Measurements from ENCODE around the gene NEDD4L.

The NEDD4L gene

DNA sequence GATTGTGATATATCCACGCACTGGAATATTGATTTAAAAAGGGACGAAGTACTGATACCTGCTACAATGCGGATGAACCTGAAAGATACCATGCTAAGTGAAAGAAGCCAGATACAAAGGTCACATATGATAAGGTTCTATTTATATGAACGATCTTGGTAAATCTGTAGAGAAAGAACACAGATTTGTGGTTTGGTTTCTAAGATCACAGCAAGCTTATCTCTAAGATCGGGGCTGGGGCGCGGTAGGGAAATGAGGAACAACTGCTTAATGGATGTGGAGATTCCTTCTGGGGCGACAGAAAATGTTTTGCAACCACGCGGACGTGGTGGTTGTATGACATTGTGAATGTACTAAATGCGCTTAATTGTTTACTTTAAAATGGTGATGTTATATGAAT, 60.1 kb downstream of the NEDD4L start:
- H3K4me1 Mint-ChIP-seq (ENCODE audit: low read depth) = no peaks in the 10 kb centered on the region
- H3K27me3 Mint-ChIP-seq = peaks cover 12% of the 10 kb centered on the region
- H3K9me3 Mint-ChIP-seq = no peaks in the 10 kb centered on the region
- H3K36me3 Mint-ChIP-seq (ENCODE audit: low read depth) = no peaks in the 10 kb centered on the region
- no peak overlapping the region for H3K4me3 Mint-ChIP-seq
- no peak overlapping the region for H3K27ac Mint-ChIP-seq

DNA sequence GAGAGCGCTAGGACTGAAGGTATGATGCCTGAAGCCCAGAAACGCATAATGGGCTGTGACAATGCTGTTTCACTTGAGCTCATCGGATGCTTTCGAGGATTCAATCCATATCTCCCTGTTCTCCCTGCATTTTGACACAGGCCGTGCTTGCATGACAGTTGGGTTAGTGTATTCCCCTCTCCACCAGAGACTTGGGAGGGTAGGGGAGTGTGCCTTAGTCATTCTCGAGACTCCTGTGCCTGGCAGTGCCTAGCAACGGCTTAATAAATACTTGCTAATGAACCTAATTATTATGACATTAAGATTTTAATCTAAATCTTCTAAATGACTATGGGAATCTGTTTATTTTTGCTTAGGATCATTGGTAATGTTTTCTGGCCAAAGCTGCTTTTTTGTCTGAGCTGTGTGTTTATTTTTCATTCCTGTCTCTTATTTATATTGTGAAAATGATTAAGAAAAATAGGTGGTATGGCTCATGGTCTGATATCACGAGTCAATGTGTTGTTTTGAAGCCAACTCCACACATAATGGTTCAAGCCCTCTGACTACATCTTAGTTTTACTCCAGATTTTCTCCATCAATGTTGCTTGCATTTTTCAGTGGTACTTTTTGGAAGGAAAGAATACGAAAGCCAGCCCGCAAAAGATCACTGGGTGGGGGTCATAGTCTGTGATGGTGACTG, 61.3 kb downstream of the NEDD4L start:
- Mint-ChIP-seq H3K27me3 (peaks cover 12% of the 10 kb centered on the region), H3K9me3 (no peaks in the 10 kb centered on the region), H3K27ac (no peak overlapping the region), H3K36me3 (ENCODE audit: low read depth) (no peaks in the 10 kb centered on the region), H3K4me1 (ENCODE audit: low read depth) (no peaks in the 10 kb centered on the region), H3K4me3 (no peak overlapping the region)

DNA sequence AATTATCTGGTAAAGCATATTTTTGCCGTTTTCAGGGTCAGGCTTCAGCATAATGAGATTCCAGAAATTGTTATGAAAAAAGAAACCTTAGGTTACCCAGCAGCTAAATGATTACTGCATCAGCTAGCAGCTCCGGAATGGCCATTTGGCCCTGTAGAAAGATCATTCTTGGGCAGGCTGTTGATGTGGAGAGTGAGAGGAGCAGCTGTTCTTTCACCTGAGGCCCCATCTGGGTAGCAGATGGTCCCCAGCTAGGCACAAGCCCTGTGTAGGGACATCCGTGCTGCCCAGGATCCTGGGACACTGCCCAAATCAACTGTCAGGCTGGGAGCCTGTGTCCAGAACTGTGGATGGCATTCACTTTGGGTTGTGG, 61.8 kb downstream of the NEDD4L start:
- H3K27ac Mint-ChIP-seq = no peak overlapping the region

DNA sequence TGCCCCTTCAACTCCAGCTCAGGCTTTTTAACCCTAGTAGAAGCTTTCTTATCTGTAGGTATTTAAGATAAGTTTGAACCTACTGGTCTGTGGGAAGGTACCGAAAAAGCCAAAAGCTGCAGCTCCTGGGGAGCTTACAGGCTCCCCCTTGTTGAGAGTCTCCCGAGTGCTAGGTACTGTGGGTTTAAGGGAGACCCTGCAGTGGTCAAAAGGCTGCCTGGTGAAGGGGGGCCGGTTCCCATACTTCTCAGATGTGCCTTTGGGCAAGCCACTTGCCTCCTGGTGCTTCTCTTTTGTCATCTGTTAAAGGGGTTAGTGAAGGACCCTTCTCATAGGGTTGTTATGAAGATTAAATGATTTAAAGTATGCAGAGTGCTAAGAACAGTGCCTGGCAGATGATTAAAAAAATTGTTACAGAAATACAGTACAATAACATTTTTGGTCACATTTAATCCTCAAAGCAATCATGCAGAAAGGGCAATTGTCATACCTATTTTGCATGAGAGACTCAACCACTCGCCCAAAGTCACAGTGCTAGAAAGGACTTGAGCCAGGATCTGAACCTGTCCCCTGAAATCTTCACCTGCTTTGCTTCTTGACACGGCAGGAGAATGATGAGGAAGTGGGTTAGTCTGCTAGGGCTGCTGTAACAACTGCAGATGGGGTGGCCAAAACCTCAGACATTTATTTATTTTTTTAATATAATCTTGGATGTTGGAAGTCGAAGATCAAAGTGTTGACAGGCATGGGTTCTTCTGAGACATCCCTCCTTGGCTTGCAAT, 62.5 kb downstream of the NEDD4L start:
- Mint-ChIP-seq H3K4me1 (ENCODE audit: low read depth) (no peaks in the 10 kb centered on the region), H3K4me3 (no peak overlapping the region), H3K9me3 (no peaks in the 10 kb centered on the region), H3K36me3 (ENCODE audit: low read depth) (no peaks in the 10 kb centered on the region), H3K27me3 (peaks cover 12% of the 10 kb centered on the region), H3K27ac (no peak overlapping the region)

More for the DNA sequence above, 61.8 kb downstream of the NEDD4L start:
- H3K9me3 Mint-ChIP-seq = no peaks in the 10 kb centered on the region
- peaks cover 12% of the 10 kb centered on the region for H3K27me3 Mint-ChIP-seq
- no peak overlapping the region for H3K4me3 Mint-ChIP-seq
- H3K4me1 Mint-ChIP-seq (ENCODE audit: low read depth) = no peaks in the 10 kb centered on the region
- no peaks in the 10 kb centered on the region for H3K36me3 Mint-ChIP-seq (ENCODE audit: low read depth)

DNA sequence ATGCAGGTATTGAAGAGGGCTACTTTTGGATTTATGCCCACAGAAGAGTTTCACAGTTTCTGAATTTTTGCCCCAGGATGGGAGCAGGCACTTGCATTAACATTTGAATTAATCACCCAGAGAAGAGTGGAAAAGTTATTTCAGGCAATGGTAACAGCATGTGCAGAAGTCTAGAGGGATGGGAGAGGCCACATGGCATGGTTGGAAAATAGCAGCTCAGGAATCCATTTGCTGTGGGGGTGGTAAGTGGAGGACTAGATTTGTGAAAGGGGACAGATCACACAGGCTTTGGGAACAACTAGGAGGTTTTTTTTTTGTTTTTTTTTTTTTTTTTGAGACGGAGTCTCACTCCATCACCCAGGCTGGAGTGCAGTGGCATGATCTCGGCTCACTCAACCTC, 65.2 kb downstream of the NEDD4L start:
- H3K4me1 Mint-ChIP-seq (ENCODE audit: low read depth) = peaks cover 6% of the 10 kb centered on the region
- H3K4me3 Mint-ChIP-seq = no peak overlapping the region

DNA sequence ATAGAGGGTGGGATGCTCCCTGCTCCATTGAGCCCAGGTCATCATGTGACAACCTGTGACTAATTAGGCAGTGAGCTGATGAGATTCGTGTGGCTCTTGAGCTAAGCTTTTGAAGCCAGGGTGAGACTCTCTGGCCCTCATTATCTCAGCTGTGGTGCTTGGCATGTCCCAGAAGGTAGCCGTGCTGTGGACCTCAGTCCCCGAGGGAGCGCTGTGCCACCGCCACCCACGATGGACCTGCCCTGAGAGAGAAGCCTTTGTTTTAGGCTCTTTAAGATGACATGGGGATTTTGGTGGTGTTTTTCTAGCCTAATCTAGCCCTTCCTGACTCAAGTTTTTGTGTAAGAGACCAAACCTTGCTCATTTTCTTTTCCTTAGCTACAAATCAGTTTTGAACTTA, 66.4 kb downstream of the NEDD4L start:
- no peak overlapping the region for H3K27ac Mint-ChIP-seq
- H3K4me1 Mint-ChIP-seq (ENCODE audit: low read depth) = peaks cover 6% of the 10 kb centered on the region
- no peaks in the 10 kb centered on the region for H3K36me3 Mint-ChIP-seq (ENCODE audit: low read depth)
- H3K4me3 Mint-ChIP-seq = no peak overlapping the region
- no peaks in the 10 kb centered on the region for H3K9me3 Mint-ChIP-seq
- no peaks in the 10 kb centered on the region for H3K27me3 Mint-ChIP-seq

More for the DNA sequence above, 65.2 kb downstream of the NEDD4L start:
- Mint-ChIP-seq H3K36me3 (ENCODE audit: low read depth) (no peaks in the 10 kb centered on the region), H3K27me3 (peaks cover 6% of the 10 kb centered on the region), H3K9me3 (no peaks in the 10 kb centered on the region), H3K27ac (no peak overlapping the region)

DNA sequence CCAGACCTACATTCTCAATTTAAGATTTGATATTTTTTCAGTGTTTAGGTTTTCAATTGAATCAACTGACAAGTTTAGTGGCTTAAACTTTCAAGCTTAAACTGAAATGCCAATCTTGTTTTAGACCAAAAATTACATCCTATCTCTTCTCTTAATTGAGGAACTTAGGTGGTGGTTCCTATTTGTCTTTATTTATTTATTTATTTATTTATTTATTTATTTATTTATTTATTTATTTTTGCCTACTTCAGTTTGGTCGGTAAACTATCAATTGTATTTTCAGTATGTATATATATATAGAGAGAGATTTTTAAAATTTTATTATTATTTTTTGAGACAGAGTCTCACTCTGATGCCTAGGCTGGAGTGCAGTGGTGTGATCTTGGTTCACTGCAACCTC, 68.1 kb downstream of the NEDD4L start:
- Mint-ChIP-seq H3K4me1 (ENCODE audit: low read depth) (peaks cover 6% of the 10 kb centered on the region), H3K27ac (no peak overlapping the region), H3K4me3 (no peak overlapping the region), H3K9me3 (no peaks in the 10 kb centered on the region), H3K36me3 (ENCODE audit: low read depth) (no peaks in the 10 kb centered on the region), H3K27me3 (no peaks in the 10 kb centered on the region)

DNA sequence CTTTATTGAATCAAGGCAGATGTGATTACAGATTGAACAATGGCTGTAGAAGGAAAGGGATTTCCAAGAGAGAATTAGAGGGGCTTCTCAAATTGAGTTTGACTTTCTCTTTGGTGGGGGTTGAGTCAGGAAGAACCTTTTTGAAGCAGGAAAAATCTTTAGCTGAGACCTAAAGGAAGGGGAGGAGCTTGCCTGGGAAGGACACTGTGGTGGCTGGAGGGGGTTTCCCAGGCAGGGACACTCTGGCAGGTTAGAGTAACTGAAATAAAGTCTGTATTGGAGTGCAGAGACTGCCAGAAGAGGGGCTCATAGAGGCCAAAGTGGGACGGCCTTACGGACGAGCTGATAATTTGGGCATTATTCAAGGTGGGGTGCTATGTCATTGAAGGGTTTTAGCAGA, 69.3 kb downstream of the NEDD4L start:
- no peak overlapping the region for H3K4me3 Mint-ChIP-seq
- no peaks in the 10 kb centered on the region for H3K27me3 Mint-ChIP-seq
- no peaks in the 10 kb centered on the region for H3K9me3 Mint-ChIP-seq
- H3K4me1 Mint-ChIP-seq (ENCODE audit: low read depth) = peaks cover 6% of the 10 kb centered on the region
- H3K36me3 Mint-ChIP-seq (ENCODE audit: low read depth) = no peaks in the 10 kb centered on the region
- H3K27ac Mint-ChIP-seq = no peak overlapping the region

DNA sequence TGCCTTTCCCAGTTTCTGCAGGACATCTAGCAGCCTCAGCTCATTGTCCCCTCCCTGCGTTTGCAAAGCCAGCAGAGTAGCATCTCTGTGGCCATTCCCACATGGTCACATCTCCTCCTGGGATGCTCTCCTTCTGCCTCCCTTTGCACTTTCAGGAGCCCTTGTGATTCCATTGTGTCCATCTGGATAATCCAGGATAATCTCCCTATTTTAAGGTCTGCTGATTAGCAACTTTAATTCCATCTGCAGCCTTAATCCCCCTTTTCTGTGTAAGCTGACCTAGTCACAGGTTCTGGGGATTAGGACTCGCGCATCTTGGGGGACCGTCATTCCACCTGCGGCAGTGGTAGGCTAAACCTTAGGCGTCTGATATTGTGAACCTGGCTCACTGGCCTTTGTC, 70.7 kb downstream of the NEDD4L start:
- no peaks in the 10 kb centered on the region for H3K36me3 Mint-ChIP-seq (ENCODE audit: low read depth)
- no peak overlapping the region for H3K27ac Mint-ChIP-seq
- H3K4me3 Mint-ChIP-seq = no peak overlapping the region
- no peaks in the 10 kb centered on the region for H3K27me3 Mint-ChIP-seq
- peaks cover 6% of the 10 kb centered on the region for H3K4me1 Mint-ChIP-seq (ENCODE audit: low read depth)
- no peaks in the 10 kb centered on the region for H3K9me3 Mint-ChIP-seq

DNA sequence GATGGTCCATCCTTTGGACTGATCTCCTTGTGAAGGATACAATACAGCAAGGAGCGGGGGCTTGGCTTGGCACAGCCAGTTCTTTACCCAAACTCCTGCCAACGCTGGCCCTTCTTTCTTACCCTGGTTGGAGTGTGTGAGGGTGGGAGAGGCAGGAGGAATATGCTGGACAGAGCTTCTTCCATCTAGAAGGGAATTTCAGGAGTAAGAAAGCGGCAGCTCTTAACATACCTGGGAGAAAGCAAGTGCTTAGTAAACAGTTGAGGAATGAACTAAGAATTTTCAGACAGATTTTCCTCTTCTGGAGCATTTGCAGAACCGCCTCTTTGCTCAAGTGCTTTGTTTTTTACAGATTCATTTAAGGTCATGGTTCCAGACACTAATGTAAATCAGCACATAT, 72.8 kb downstream of the NEDD4L start:
- H3K4me3 Mint-ChIP-seq = no peak overlapping the region
- no peak overlapping the region for H3K27ac Mint-ChIP-seq
- H3K36me3 Mint-ChIP-seq (ENCODE audit: low read depth) = no peaks in the 10 kb centered on the region
- H3K9me3 Mint-ChIP-seq = no peaks in the 10 kb centered on the region
- no peaks in the 10 kb centered on the region for H3K27me3 Mint-ChIP-seq
- peaks cover 6% of the 10 kb centered on the region for H3K4me1 Mint-ChIP-seq (ENCODE audit: low read depth)

DNA sequence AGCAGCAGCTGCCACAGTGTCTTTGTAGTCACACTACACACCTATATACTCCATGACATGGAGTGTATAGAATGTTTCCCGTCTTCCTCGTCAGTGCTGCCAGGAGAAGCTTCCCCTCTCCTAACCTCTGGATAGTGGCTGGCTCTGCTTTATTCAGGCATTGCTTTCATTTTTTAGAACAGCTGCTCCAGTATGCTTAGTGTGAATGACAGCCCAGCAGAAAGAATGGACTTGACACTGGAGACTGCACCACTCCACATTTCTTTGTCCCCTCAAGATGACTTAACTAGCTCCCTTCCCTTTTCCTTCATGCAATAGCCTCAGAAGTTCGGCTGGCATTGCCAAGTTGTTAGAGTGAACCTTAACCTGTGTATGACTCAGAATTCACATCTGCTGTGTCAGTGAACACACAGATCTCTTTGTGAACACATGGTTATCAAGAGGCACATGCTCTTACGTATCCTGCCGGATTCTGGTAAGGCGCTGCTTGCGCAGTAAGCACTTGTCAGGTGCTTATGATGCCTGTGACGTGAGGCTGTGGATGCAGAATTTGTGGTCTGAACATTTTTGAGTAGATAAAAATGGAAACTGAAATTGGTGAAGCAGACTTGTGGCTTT, 73.9 kb downstream of the NEDD4L start:
- H3K27ac Mint-ChIP-seq = no peak overlapping the region

DNA sequence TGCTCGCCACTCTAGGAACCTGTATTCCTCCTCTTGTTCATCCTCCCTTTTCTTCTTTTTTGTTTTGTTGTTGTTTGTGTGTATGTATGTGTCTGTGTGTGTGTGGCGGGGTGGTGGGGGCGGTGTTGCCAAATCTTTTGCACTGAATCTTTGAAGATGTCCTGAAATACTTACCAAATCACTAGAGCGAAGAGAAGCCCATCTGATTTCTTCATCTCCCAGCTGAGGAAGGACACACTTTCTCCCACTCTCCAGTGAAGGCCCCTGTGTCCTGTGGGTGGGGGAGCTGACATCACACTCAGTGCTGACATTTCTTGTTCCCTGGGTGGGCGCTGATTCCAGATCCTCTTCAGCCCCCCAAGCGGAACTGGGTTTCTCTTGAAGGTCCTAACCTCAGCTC, 74.5 kb downstream of the NEDD4L start:
- Mint-ChIP-seq H3K27me3 (no peaks in the 10 kb centered on the region), H3K27ac (no peak overlapping the region), H3K4me1 (ENCODE audit: low read depth) (peaks cover under 1% of the 10 kb centered on the region), H3K36me3 (ENCODE audit: low read depth) (no peaks in the 10 kb centered on the region), H3K4me3 (no peak overlapping the region), H3K9me3 (no peaks in the 10 kb centered on the region)

More for the DNA sequence above, 73.9 kb downstream of the NEDD4L start:
- no peaks in the 10 kb centered on the region for H3K9me3 Mint-ChIP-seq
- no peaks in the 10 kb centered on the region for H3K27me3 Mint-ChIP-seq
- no peak overlapping the region for H3K4me3 Mint-ChIP-seq
- H3K4me1 Mint-ChIP-seq (ENCODE audit: low read depth) = peaks cover 6% of the 10 kb centered on the region
- no peaks in the 10 kb centered on the region for H3K36me3 Mint-ChIP-seq (ENCODE audit: low read depth)

DNA sequence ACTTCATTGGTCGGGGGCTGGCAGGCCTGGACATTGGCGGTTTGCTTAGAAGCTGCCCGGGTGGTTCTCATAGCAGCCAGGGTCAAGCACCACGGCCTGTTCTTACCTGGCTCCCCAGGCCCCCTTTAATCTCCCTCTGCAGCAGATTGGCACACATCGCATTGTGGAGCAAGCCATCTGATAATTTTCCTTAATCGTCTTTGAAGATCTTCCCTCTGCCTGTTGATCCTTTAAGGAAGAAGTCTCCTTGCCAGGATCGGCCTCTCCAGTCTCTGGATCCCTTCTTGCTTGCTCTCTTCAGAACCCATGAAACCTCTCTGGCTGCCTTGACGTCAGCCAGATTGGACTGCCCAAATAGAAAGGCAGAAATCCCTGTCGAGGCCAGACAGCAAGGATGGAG, 75.8 kb downstream of the NEDD4L start:
- Mint-ChIP-seq H3K4me3 (no peak overlapping the region), H3K27me3 (no peaks in the 10 kb centered on the region), H3K36me3 (ENCODE audit: low read depth) (no peaks in the 10 kb centered on the region), H3K27ac (no peak overlapping the region), H3K4me1 (ENCODE audit: low read depth) (peaks cover 5% of the 10 kb centered on the region), H3K9me3 (no peaks in the 10 kb centered on the region)

DNA sequence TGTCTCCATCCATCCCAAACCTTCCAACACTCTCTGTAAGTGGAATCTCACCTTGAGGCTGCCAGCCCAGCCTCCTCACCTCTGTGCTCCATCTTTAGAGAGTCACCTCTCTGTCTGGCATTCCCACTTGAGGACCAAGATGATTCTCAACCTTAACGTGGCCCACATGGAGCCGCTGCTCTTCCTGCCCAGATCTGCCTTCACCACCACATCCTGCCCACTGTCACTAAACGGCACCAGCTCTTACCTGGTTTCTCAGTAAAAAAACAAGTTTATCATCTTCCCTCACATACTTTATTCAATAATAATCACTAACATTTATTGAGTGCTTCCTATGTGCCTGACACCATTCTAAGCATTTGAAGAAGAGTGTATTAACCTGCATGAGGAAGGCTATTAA, 80.4 kb downstream of the NEDD4L start:
- H3K27me3 Mint-ChIP-seq = no peaks in the 10 kb centered on the region
- H3K27ac Mint-ChIP-seq = no peak overlapping the region
- no peaks in the 10 kb centered on the region for H3K36me3 Mint-ChIP-seq (ENCODE audit: low read depth)
- peaks cover 5% of the 10 kb centered on the region for H3K4me1 Mint-ChIP-seq (ENCODE audit: low read depth)
- H3K4me3 Mint-ChIP-seq = no peak overlapping the region
- H3K9me3 Mint-ChIP-seq = no peaks in the 10 kb centered on the region

DNA sequence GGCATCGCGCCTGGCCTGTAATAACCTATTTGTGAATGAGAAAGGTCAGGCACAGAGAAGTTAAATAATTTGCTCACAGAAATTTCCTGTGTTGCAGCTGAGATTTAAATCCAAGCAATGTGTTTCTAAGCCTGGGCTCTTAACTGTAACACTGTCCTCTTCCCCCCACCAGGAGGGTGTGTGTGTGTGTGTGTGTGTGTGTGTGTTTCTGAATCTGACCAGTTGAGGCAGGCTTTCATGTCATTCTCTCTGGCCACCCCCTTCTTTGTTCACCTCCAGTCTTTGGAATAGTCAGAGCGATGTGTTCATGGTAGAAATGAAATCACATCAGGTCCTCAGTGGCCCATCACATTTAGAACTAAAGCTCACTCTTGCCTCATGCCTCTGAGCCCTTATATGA, 81.2 kb downstream of the NEDD4L start:
- Mint-ChIP-seq H3K36me3 (ENCODE audit: low read depth) (no peaks in the 10 kb centered on the region), H3K27me3 (no peaks in the 10 kb centered on the region), H3K9me3 (no peaks in the 10 kb centered on the region), H3K4me3 (no peak overlapping the region), H3K4me1 (ENCODE audit: low read depth) (peaks cover 5% of the 10 kb centered on the region), H3K27ac (no peak overlapping the region)

Data from stimulated activated naive CD8-positive, alpha-beta T cell treated with anti-CD3 and anti-CD28 coated beads, Interleukin-15, Interleukin-2, amounts not matched to agents 100 ng/mL and 50 ng/mL, for 24 hours (primary cell).